Skeletal muscle satellite cell (primary cell): Measurements from ENCODE around the gene PRMT7.
A peak's percentile ranks its signal among the peaks of the same experiment; 100 is the strongest.

ENCODE experiments used
- H3K27me3 ChIP-seq: 2 replicates; pipeline ENCODE4 v1.7.0; 2013; ENCODE audit warnings: low read length; ENCODE audit not compliant: control insufficient read depth, insufficient read depth
- H3K36me3 ChIP-seq: 2 replicates; pipeline ENCODE4 v1.7.0; 2013; ENCODE audit warnings: mild to moderate bottlenecking, control low read depth, low read length; ENCODE audit not compliant: insufficient read depth
- H3K4me1 ChIP-seq: 2 replicates; pipeline ENCODE4 v1.7.0; 2013; ENCODE audit warnings: low read length; ENCODE audit not compliant: control insufficient read depth, insufficient read depth
- H3K4me2 ChIP-seq: 2 replicates; pipeline ENCODE4 v1.7.0; 2013; ENCODE audit warnings: mild to moderate bottlenecking, low read length
- H3K4me3 ChIP-seq: 2 replicates; pipeline ENCODE4 v1.7.0; 2013; ENCODE audit warnings: low read length
- H3K9ac ChIP-seq: 2 replicates; pipeline ENCODE4 v1.7.0; 2013; ENCODE audit warnings: mild to moderate bottlenecking, low read depth, low read length, moderate library complexity
- H3K9me3 ChIP-seq: replicated peaks from 2 replicates; pipeline ENCODE4 v1.7.0; 2013; ENCODE audit warnings: mild to moderate bottlenecking, control low read depth, low read length

Gene PRMT7

DNA sequence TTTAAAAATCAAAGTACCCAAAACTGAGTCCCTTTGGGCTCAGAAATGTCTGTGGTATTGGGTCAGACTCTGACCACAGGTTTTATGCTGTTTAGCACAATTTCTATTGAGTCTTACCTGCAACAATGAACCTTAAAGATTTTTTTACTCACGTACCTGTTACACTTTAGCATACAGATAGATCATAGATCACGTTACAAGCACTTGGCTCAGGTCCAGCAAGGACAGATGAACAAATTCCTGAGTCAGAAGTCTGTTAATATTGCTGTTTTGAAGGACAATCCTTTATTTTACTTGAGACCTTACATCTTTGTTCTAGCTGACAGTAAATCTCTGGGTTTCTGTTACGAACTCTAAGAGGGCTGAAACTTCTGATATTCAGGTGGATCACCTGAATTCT is 12.9 kb upstream of the PRMT7 start:
- H3K27me3 ChIP-seq = no peaks in the 10 kb centered on the region
- peaks cover 19% of the 10 kb centered on the region for H3K4me1 ChIP-seq
- no peak overlapping the region for H3K4me3 ChIP-seq
- peaks cover 90% of the 10 kb centered on the region for H3K36me3 ChIP-seq
- H3K9ac ChIP-seq = no peak overlapping the region
- no peak overlapping the region for H3K4me2 ChIP-seq
- no peaks in the 10 kb centered on the region for H3K9me3 ChIP-seq

DNA sequence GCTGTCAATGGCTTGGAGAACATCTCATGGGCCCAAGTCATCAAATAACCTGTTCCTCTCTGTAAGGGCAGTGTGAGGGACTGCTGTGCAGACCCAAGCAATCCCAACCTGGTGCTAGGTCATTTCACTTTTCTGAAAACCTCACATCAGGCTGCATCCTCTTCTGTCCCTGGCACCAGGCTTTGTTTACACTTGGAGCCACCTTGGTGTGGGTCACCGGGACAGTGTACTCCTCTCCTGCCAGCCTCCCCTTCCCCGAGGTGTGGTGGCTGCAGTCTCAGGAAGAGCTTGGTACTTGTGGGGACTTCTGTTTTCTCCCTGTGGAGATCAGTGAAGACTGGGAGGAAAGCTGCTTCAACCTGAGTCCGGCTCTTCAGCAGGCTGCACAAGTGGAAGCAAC is 12.5 kb upstream of the PRMT7 start:
- Histone ChIP-seq H3K36me3 (peaks cover 89% of the 10 kb centered on the region), H3K9me3 (no peaks in the 10 kb centered on the region)

GRCh38 chr16:68298907-68299561 is 11.8 kb upstream of the PRMT7 start:
- Histone ChIP-seq H3K27me3 (no peaks in the 10 kb centered on the region), H3K4me2 (no peak overlapping the region), H3K9ac (no peak overlapping the region), H3K4me1 (peaks cover 19% of the 10 kb centered on the region), H3K9me3 (no peaks in the 10 kb centered on the region), H3K36me3 (peaks cover 92% of the 10 kb centered on the region), H3K4me3 (no peak overlapping the region)

More for the DNA sequence above, 12.5 kb upstream of the PRMT7 start:
- no peak overlapping the region for H3K4me2 ChIP-seq
- H3K27me3 ChIP-seq = no peaks in the 10 kb centered on the region
- peaks cover 19% of the 10 kb centered on the region for H3K4me1 ChIP-seq
- no peak overlapping the region for H3K4me3 ChIP-seq
- no peak overlapping the region for H3K9ac ChIP-seq

DNA sequence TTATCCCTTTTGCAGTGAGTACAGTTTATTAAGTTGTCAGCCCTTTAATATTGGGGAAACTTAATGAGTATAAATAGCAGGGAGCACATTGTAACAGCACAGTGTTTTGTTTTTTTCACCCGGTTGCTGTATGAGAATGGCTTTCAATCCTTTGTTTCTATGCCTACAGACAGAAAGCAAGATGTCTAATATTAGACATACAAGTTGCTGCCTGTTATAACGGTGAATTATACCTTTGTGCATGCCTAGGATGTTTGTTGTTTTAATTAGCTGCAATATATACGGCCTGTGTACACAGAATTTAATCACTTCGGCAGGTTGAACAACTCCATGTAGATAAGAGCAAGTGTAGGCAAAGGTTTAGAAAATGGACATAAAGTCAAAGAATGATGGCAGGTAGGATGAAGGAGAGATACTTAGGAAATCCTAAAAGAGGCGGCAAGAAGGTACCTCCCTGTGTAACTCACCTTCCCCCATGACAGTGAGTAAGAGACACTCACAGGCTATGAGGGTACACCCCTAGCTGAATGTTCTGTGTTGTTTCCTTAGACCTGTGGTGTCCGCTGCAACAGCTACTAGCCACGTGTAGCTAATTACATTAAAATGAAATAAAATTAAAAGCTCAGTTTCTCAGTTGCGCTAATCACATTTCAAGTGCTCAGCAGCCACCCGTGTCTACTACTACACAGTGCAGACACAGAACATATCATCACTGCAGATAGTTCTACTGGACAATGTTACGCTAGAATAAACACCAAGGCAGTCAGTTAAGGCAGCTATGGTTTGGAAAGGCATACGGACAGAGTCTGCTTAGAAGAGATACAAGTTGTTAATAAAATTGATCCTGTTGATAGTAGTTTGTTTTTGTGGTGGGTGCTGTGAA is 11.0 kb upstream of the PRMT7 start:
- no peak overlapping the region for H3K4me2 ChIP-seq
- no peaks in the 10 kb centered on the region for H3K9me3 ChIP-seq
- peaks cover 19% of the 10 kb centered on the region for H3K4me1 ChIP-seq
- peaks cover 93% of the 10 kb centered on the region for H3K36me3 ChIP-seq
- H3K4me3 ChIP-seq = no peak overlapping the region
- H3K9ac ChIP-seq = no peak overlapping the region
- no peaks in the 10 kb centered on the region for H3K27me3 ChIP-seq

GRCh38 chr16:68300734-68301459 is 9.9 kb upstream of the PRMT7 start:
- Histone ChIP-seq H3K36me3 (peaks cover 91% of the 10 kb centered on the region), H3K27me3 (no peaks in the 10 kb centered on the region), H3K4me1 (peaks cover 19% of the 10 kb centered on the region), H3K9me3 (no peaks in the 10 kb centered on the region), H3K4me3 (no peak overlapping the region), H3K4me2 (no peak overlapping the region), H3K9ac (no peak overlapping the region)

GRCh38 chr16:68306633-68307032 is 4.2 kb upstream of the PRMT7 start:
- Histone ChIP-seq H3K4me3 (no peak overlapping the region), H3K27me3 (no peaks in the 10 kb centered on the region), H3K4me1 (peaks cover 15% of the 10 kb centered on the region), H3K36me3 (peaks cover 51% of the 10 kb centered on the region), H3K9me3 (no peaks in the 10 kb centered on the region), H3K4me2 (no peak overlapping the region), H3K9ac (no peak overlapping the region)

DNA sequence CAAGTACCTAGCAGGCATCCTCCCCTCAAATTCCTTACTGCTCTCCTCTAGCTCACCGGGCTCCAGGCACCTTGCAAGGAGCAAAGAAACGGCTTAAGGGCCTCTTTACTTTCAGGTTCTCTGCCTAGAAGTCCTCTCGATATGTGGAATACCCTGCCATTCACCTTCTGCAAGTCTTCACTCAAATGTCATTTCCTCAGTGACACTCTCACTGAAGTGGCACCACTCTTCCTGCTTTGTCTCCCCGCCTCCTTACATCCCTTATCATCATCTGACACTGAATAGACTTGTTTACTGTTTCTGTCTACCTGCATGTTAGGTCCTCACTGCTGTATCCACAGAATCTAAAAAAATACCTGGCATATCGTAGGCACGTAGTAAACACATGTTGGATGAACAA is 1.0 kb upstream of the PRMT7 start:
- H3K4me3 ChIP-seq = peak overlapping the region; percentile 100
- peaks cover 23% of the 10 kb centered on the region for H3K4me1 ChIP-seq
- peak overlapping the region; percentile 95 for H3K9ac ChIP-seq
- H3K36me3 ChIP-seq = peaks cover 28% of the 10 kb centered on the region
- H3K4me2 ChIP-seq = peak overlapping the region; percentile 96
- H3K27me3 ChIP-seq = no peaks in the 10 kb centered on the region
- H3K9me3 ChIP-seq = no peaks in the 10 kb centered on the region

- no peaks in the 10 kb centered on the region for H3K27me3 ChIP-seq
- H3K36me3 ChIP-seq = peaks cover 22% of the 10 kb centered on the region
- peak overlapping the region; percentile 100 for H3K4me3 ChIP-seq
- no peaks in the 10 kb centered on the region for H3K9me3 ChIP-seq
- H3K4me2 ChIP-seq = peak overlapping the region; percentile 96
- H3K4me1 ChIP-seq = peaks cover 23% of the 10 kb centered on the region
- H3K9ac ChIP-seq = peak overlapping the region; percentile 95
Observed at GRCh38 chr16:68310437-68310773, 414 bp upstream of the PRMT7 start.

DNA sequence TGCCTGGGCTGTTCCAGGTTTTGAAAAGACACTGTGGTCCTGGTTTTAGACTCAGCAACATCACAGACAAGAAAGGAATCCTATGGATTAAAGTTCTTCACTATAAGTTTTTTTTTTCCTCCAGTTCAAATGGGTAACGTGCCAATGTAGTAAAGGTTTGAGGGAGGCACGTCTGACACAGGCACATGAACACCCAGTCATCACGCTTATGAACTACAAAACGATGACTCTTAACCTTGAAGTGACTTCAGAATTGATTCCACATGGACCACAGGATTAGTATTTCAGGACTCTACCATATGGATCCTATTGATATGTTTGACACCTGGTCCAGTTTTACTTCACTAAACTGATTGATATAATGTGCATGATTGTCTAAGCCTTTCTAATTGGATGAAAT is 2.3 kb downstream of the PRMT7 start:
- Histone ChIP-seq H3K9ac (no peak overlapping the region), H3K9me3 (no peaks in the 10 kb centered on the region), H3K4me1 (peaks cover 23% of the 10 kb centered on the region), H3K36me3 (peaks cover 17% of the 10 kb centered on the region), H3K27me3 (no peaks in the 10 kb centered on the region), H3K4me2 (no peak overlapping the region), H3K4me3 (no peak overlapping the region)

DNA sequence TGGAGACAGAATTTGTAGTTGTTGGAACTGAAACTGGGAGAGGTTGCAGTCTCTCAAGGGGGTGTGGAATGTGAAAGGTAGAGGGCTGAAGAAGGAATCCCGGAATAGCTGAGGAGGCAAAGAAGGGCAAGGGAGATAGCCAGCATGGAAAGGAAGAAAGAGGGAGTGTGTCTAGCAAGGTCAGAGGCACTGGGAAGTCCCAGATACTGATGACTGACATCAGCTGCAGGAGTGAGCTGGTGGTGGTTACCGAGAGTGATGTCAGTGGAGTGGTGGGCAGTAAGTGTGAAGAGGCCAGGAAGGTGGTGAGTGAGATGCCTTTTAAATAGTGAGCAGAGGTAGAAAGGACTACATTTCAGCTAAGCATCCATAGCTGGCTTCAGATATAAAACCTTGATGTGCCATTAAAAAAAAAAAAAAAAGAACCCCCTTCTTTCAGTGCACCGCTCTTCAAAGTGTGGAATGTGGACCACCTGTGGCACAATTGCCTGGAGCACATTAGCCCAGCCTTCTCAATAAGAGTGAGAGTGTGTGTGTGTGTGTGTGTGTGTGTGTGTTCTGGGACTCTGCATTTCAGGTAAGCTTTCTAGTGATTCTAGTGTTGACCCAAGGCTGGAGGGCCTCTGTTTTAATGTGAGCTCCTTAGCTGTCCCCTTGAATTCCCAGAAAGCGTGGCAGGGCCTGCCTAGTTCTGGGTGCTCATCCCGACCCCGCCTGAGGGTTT is 8.5 kb downstream of the PRMT7 start:
- peaks cover 28% of the 10 kb centered on the region for H3K36me3 ChIP-seq
- no peaks in the 10 kb centered on the region for H3K9me3 ChIP-seq
- no peak overlapping the region for H3K4me3 ChIP-seq
- H3K4me1 ChIP-seq = no peaks in the 10 kb centered on the region
- no peak overlapping the region for H3K9ac ChIP-seq
- H3K4me2 ChIP-seq = no peak overlapping the region
- H3K27me3 ChIP-seq = no peaks in the 10 kb centered on the region

DNA sequence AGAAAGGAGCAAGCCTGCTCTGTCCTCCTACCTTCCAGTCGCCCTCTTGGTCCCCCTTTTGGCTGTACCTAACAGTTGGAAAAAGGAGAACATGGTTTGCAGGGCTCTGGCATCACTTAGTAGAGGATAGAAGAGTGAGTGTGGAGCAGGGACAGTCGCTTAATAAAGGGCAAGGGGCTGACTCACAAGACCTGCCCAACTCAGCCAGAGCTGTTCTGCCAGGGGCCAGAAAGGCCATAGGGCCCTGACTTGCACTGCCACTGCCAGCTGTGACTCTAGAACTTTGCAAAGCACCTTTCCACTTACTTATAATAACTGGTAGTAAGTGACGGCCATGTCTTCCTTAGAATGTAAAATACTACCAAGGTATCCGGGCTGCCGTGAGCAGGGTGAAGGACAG is 13.5 kb downstream of the PRMT7 start:
- H3K4me1 ChIP-seq = no peaks in the 10 kb centered on the region
- H3K4me3 ChIP-seq = no peak overlapping the region
- no peaks in the 10 kb centered on the region for H3K9me3 ChIP-seq
- no peak overlapping the region for H3K9ac ChIP-seq
- no peak overlapping the region for H3K4me2 ChIP-seq
- H3K27me3 ChIP-seq = no peaks in the 10 kb centered on the region
- peaks cover 39% of the 10 kb centered on the region for H3K36me3 ChIP-seq
